ENCODE data around the gene MBNL1.

MBNL1 gene

GRCh38 chr3:152457500-152458375 lies 189.0 kb downstream of the MBNL1 start:
- DNase-seq = no peak

GRCh38 chr3:152458376-152459117 lies 189.8 kb downstream of the MBNL1 start:
- no peak for DNase-seq

- DNase-seq = no peak
These were observed 190.4 kb downstream of the MBNL1 start for GRCh38 chr3:152459118-152459515.

- DNase-seq = no peak
These were observed 190.8 kb downstream of the MBNL1 start for GRCh38 chr3:152459572-152459971.

- no peak for DNase-seq
These were observed 192.2 kb downstream of the MBNL1 start for GRCh38 chr3:152460936-152461335.

- DNase-seq = no peak
These were observed 192.7 kb downstream of the MBNL1 start for GRCh38 chr3:152461460-152461859.

- no peak for DNase-seq
These were observed 198.1 kb downstream of the MBNL1 start for GRCh38 chr3:152466784-152467183.

- no peak for DNase-seq
These were observed 200.7 kb downstream of the MBNL1 start for GRCh38 chr3:152469248-152470025.

GRCh38 chr3:152470095-152470494 lies 201.4 kb downstream of the MBNL1 start:
- no peak for DNase-seq

GRCh38 chr3:152470893-152471292 lies 202.2 kb downstream of the MBNL1 start:
- DNase-seq = no peak

- DNase-seq = peak; percentile 53 to 77
These were observed 203.3 kb downstream of the MBNL1 start for GRCh38 chr3:152471814-152472671.

GRCh38 chr3:152472672-152472954 lies 203.9 kb downstream of the MBNL1 start:
- no peak for DNase-seq

- no peak for DNase-seq
These were observed 205.9 kb downstream of the MBNL1 start for GRCh38 chr3:152474585-152474984.

GRCh38 chr3:152477422-152477821 lies 208.7 kb downstream of the MBNL1 start:
- no peak for DNase-seq

- DNase-seq = no peak
These were observed 211.7 kb downstream of the MBNL1 start for GRCh38 chr3:152480282-152480953.

GRCh38 chr3:152486364-152486763 lies 217.6 kb downstream of the MBNL1 start:
- no peak for DNase-seq

GRCh38 chr3:152488449-152488848 lies 219.7 kb downstream of the MBNL1 start:
- DNase-seq = no peak

- DNase-seq = no peak
These were observed 223.2 kb downstream of the MBNL1 start for GRCh38 chr3:152491922-152492321.

- no peak for DNase-seq
These were observed 227.6 kb downstream of the MBNL1 start for GRCh38 chr3:152496286-152496685.

GRCh38 chr3:152496716-152497115 lies 228.0 kb downstream of the MBNL1 start:
- no peak for DNase-seq

- DNase-seq = no peak
These were observed 228.7 kb downstream of the MBNL1 start for GRCh38 chr3:152497457-152497856.

- DNase-seq = no peak
These were observed 229.2 kb downstream of the MBNL1 start for GRCh38 chr3:152497890-152498289.
